Hepatocyte (in vitro differentiated cells): ENCODE data around the gene CCDC12.

Source experiments
- EZH2 ChIP-seq: fragments of 200-600 bp; sonication (generic); IDR thresholded peaks from 2 replicates; pipeline ENCODE4 v1.6.1; 2016; ENCODE audit warnings: antibody characterized with exemption, mild to moderate bottlenecking, borderline replicate concordance
- EZH2phosphoT487 ChIP-seq: fragments of 200-600 bp; sonication (generic); IDR thresholded peaks from one replicate; pipeline ENCODE4 v1.6.1; 2018; ENCODE audit warnings: antibody characterized with exemption, mild to moderate bottlenecking, low read depth, moderate library complexity; ENCODE audit not compliant: unreplicated experiment, severe bottlenecking
- TF ChIP-seq, protein P1 (sequence below): fragments of 200-600 bp; sonication (generic); IDR thresholded peaks from 2 replicates; pipeline ENCODE4 v1.5.1; 2016; ENCODE audit warnings: antibody characterized with exemption, mild to moderate bottlenecking; ENCODE audit not compliant: poor library complexity

DNA sequence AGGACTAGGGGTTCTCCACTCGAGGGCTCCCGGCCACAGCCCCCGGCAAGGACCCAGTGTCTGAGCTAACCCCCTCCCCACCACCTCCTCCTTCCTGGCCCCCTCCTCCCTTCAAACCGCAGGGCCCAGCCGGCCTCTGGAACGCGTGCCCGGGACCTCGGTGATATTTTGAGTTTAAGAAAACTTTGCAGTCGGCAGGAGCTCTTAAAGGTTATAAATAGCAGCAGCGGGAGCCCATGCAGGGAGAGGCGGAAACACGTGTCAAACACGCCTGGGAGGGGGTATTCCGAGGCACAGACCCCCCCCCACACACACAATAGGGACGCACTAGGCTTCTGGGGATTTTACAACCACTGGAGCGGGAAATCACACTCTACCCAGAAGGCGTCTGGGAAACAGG lies 102.1 kb downstream of the CCDC12 start:
- TF ChIP-seq, protein P1, sequence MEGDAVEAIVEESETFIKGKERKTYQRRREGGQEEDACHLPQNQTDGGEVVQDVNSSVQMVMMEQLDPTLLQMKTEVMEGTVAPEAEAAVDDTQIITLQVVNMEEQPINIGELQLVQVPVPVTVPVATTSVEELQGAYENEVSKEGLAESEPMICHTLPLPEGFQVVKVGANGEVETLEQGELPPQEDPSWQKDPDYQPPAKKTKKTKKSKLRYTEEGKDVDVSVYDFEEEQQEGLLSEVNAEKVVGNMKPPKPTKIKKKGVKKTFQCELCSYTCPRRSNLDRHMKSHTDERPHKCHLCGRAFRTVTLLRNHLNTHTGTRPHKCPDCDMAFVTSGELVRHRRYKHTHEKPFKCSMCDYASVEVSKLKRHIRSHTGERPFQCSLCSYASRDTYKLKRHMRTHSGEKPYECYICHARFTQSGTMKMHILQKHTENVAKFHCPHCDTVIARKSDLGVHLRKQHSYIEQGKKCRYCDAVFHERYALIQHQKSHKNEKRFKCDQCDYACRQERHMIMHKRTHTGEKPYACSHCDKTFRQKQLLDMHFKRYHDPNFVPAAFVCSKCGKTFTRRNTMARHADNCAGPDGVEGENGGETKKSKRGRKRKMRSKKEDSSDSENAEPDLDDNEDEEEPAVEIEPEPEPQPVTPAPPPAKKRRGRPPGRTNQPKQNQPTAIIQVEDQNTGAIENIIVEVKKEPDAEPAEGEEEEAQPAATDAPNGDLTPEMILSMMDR: no peak
- TF ChIP-seq EZH2phosphoT487 (no peak), EZH2 (no peak)
